Measurements from ENCODE around the gene ITGB5. TPM values are rescaled to one million over a fixed set of nuclear protein-coding genes. Genes with fewer than 3 reads are reported as not detected.
A peak's percentile ranks its signal among the peaks of the same experiment; 100 is the strongest.

Gene ITGB5
- total and polyA plus RNA-seq, 2 donors = 9.6 to 16.9 TPM

DNA sequence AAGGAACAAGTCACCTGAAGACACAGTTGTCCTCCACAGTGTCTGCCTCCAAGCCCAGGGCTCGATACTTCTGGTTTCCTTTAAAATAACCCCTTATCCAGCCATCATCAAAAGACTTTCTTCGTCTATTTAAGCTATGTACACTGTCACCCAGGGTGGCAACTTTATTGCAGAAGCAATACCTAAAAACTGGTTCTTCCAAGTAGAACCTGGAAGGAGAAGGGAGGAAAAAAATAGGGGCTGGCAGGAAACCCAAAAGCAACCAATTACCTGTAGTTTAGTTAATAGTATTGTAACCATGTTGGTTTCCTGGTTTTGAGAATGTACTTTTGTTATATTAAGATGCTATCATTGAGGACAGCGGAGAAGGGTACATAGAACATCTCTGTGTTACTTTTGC, 33.7 kb downstream of the ITGB5 start:
- Histone ChIP-seq H3K27me3 (ENCODE audit: control insufficient read depth in 2 of 2, insufficient read depth in 1 of 2, low read length in 1 of 2) (no peaks in the 10 kb centered on the region), H3K4me1 (ENCODE audit: control insufficient read depth in 2 of 2, insufficient read depth in 2 of 2, low read length in 2 of 2) (no peaks in the 10 kb centered on the region), H3K27ac (ENCODE audit: low read depth in 1 of 2, low read length in 1 of 2) (no peak overlapping the region), H3K9me3 (ENCODE audit: control insufficient read depth in 2 of 2, insufficient read depth in 1 of 2, low read length in 1 of 2) (no peaks in the 10 kb centered on the region), H3K4me3 (ENCODE audit: low read length in 2 of 2) (no peak overlapping the region), H3K36me3 (ENCODE audit: control insufficient read depth in 2 of 2, insufficient read depth in 2 of 2, low read length in 1 of 2) (no peaks in the 10 kb centered on the region)
- DNase-seq (ENCODE audit: low read depth in 6 of 9, low spot score in 9 of 9) = no peak
- 93% methylated on average over 3 of the region's 3 CpGs for WGBS

- Histone ChIP-seq H3K4me3 (ENCODE audit: low read length in 2 of 2) (no peak overlapping the region), H3K9me3 (ENCODE audit: control insufficient read depth in 2 of 2, insufficient read depth in 1 of 2, low read length in 1 of 2) (no peaks in the 10 kb centered on the region), H3K36me3 (ENCODE audit: control insufficient read depth in 2 of 2, insufficient read depth in 2 of 2, low read length in 1 of 2) (no peaks in the 10 kb centered on the region), H3K4me1 (ENCODE audit: control insufficient read depth in 2 of 2, insufficient read depth in 2 of 2, low read length in 2 of 2) (no peaks in the 10 kb centered on the region), H3K27me3 (ENCODE audit: control insufficient read depth in 2 of 2, insufficient read depth in 1 of 2, low read length in 1 of 2) (no peaks in the 10 kb centered on the region), H3K27ac (ENCODE audit: low read depth in 1 of 2, low read length in 1 of 2) (no peak overlapping the region)
- DNase-seq (ENCODE audit: low read depth in 6 of 9, low spot score in 9 of 9) = no peak
- 97% methylated on average over 12 of the region's 12 CpGs for WGBS
Measured at GRCh38 chr3:124851905-124852304, 35.3 kb downstream of the ITGB5 start.

- H3K36me3 ChIP-seq (ENCODE audit: control insufficient read depth in 2 of 2, insufficient read depth in 2 of 2, low read length in 1 of 2) = no peaks in the 10 kb centered on the region
- H3K27ac ChIP-seq (ENCODE audit: low read depth in 1 of 2, low read length in 1 of 2) = no peak overlapping the region
- H3K4me3 ChIP-seq (ENCODE audit: low read length in 2 of 2) = no peak overlapping the region
- no peaks in the 10 kb centered on the region for H3K9me3 ChIP-seq (ENCODE audit: control insufficient read depth in 2 of 2, insufficient read depth in 1 of 2, low read length in 1 of 2)
- no peak for DNase-seq (ENCODE audit: low read depth in 6 of 9, low spot score in 9 of 9)
- 92% methylated on average over 3 of the region's 3 CpGs for WGBS
- H3K27me3 ChIP-seq (ENCODE audit: control insufficient read depth in 2 of 2, insufficient read depth in 1 of 2, low read length in 1 of 2) = no peaks in the 10 kb centered on the region
- no peaks in the 10 kb centered on the region for H3K4me1 ChIP-seq (ENCODE audit: control insufficient read depth in 2 of 2, insufficient read depth in 2 of 2, low read length in 2 of 2)
Measured at GRCh38 chr3:124851136-124851535, 36.0 kb downstream of the ITGB5 start.

DNA sequence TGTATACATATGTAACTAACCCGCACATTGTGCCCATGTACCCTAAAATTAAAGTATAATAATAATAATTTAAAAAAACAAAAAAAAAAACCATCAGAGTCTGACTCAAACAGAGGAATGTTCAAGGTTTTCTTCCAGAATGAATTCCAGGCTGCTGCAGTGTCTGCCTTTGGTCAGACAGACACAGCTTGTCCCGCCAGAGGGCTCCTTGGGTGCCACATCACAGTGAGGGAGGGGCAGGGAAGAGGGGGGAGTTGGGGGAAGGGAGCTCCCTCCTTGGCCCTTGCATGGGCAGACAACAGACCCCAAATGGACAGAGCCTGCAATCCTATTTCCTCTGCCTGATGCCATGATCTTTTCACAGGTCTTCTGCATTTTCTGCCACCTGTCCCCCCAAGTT, 36.5 kb downstream of the ITGB5 start:
- no peaks in the 10 kb centered on the region for H3K9me3 ChIP-seq (ENCODE audit: control insufficient read depth in 2 of 2, insufficient read depth in 1 of 2, low read length in 1 of 2)
- no peak overlapping the region for H3K27ac ChIP-seq (ENCODE audit: low read depth in 1 of 2, low read length in 1 of 2)
- no peak overlapping the region for H3K4me3 ChIP-seq (ENCODE audit: low read length in 2 of 2)
- H3K36me3 ChIP-seq (ENCODE audit: control insufficient read depth in 2 of 2, insufficient read depth in 2 of 2, low read length in 1 of 2) = no peaks in the 10 kb centered on the region
- WGBS = 94% methylated on average over 2 of the region's 2 CpGs
- no peak for DNase-seq (ENCODE audit: low read depth in 6 of 9, low spot score in 9 of 9)
- no peaks in the 10 kb centered on the region for H3K4me1 ChIP-seq (ENCODE audit: control insufficient read depth in 2 of 2, insufficient read depth in 2 of 2, low read length in 2 of 2)
- H3K27me3 ChIP-seq (ENCODE audit: control insufficient read depth in 2 of 2, insufficient read depth in 1 of 2, low read length in 1 of 2) = no peaks in the 10 kb centered on the region

DNA sequence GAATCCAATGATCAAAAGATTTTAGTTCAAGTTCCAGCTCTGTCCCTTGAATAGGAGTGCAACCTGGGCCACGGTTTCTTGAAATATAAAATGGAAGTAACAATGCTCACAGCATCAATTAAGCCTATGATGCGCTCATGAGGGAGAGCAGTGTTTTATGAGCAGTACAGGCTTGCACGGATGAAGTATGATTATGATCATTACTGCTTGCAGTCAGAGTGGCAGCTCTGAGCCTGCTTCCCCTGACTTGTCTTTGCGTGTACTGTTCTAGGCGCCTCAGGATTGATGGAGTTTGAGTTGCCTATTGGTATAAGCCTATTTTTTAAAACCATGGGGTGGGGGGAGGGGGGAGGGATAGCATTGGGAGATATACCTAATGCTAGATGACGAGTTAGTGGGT, 37.0 kb downstream of the ITGB5 start:
- Histone ChIP-seq H3K9me3 (ENCODE audit: control insufficient read depth in 2 of 2, insufficient read depth in 1 of 2, low read length in 1 of 2) (no peaks in the 10 kb centered on the region), H3K36me3 (ENCODE audit: control insufficient read depth in 2 of 2, insufficient read depth in 2 of 2, low read length in 1 of 2) (no peaks in the 10 kb centered on the region), H3K4me3 (ENCODE audit: low read length in 2 of 2) (no peak overlapping the region), H3K27me3 (ENCODE audit: control insufficient read depth in 2 of 2, insufficient read depth in 1 of 2, low read length in 1 of 2) (no peaks in the 10 kb centered on the region), H3K4me1 (ENCODE audit: control insufficient read depth in 2 of 2, insufficient read depth in 2 of 2, low read length in 2 of 2) (no peaks in the 10 kb centered on the region), H3K27ac (ENCODE audit: low read depth in 1 of 2, low read length in 1 of 2) (no peak overlapping the region)
- WGBS = 92% methylated on average over 6 of the region's 6 CpGs
- no peak for DNase-seq (ENCODE audit: low read depth in 6 of 9, low spot score in 9 of 9)

GRCh38 chr3:124848300-124848699, 38.9 kb downstream of the ITGB5 start:
- DNase-seq (ENCODE audit: low read depth in 6 of 9, low spot score in 9 of 9) = no peak
- WGBS = 98% methylated on average over 9 of the region's 9 CpGs
- no peaks in the 10 kb centered on the region for H3K27me3 ChIP-seq (ENCODE audit: control insufficient read depth in 2 of 2, insufficient read depth in 1 of 2, low read length in 1 of 2)
- H3K4me1 ChIP-seq (ENCODE audit: control insufficient read depth in 2 of 2, insufficient read depth in 2 of 2, low read length in 2 of 2) = no peaks in the 10 kb centered on the region
- no peak overlapping the region for H3K4me3 ChIP-seq (ENCODE audit: low read length in 2 of 2)
- no peaks in the 10 kb centered on the region for H3K36me3 ChIP-seq (ENCODE audit: control insufficient read depth in 2 of 2, insufficient read depth in 2 of 2, low read length in 1 of 2)
- H3K9me3 ChIP-seq (ENCODE audit: control insufficient read depth in 2 of 2, insufficient read depth in 1 of 2, low read length in 1 of 2) = no peaks in the 10 kb centered on the region
- H3K27ac ChIP-seq (ENCODE audit: low read depth in 1 of 2, low read length in 1 of 2) = no peak overlapping the region

GRCh38 chr3:124847863-124848262, 39.3 kb downstream of the ITGB5 start:
- WGBS = 95% methylated on average over 2 of the region's 2 CpGs
- Histone ChIP-seq H3K27ac (ENCODE audit: low read depth in 1 of 2, low read length in 1 of 2) (no peak overlapping the region), H3K4me1 (ENCODE audit: control insufficient read depth in 2 of 2, insufficient read depth in 2 of 2, low read length in 2 of 2) (no peaks in the 10 kb centered on the region), H3K27me3 (ENCODE audit: control insufficient read depth in 2 of 2, insufficient read depth in 1 of 2, low read length in 1 of 2) (no peaks in the 10 kb centered on the region), H3K36me3 (ENCODE audit: control insufficient read depth in 2 of 2, insufficient read depth in 2 of 2, low read length in 1 of 2) (no peaks in the 10 kb centered on the region), H3K9me3 (ENCODE audit: control insufficient read depth in 2 of 2, insufficient read depth in 1 of 2, low read length in 1 of 2) (no peaks in the 10 kb centered on the region), H3K4me3 (ENCODE audit: low read length in 2 of 2) (no peak overlapping the region)
- DNase-seq (ENCODE audit: low read depth in 6 of 9, low spot score in 9 of 9) = no peak

DNA sequence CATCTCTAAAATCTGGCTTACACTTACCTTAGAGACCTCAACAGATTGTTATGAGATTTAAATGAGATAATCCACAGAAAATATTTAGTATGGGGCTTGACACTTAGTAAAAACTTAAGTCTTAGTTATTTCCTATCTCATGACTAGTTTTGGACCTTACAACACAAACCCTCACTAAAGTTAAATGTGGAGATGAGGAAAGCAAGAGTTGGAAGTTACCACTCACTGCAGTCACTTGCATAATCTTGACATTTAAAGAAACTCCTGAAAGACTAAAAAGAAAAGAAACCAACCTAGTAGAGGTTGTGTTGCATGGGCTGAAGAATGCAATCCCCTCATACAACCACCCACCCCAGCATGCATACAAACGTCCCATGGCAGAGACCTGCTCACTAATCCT, 40.1 kb downstream of the ITGB5 start:
- no peaks in the 10 kb centered on the region for H3K36me3 ChIP-seq (ENCODE audit: control insufficient read depth in 2 of 2, insufficient read depth in 2 of 2, low read length in 1 of 2)

DNA sequence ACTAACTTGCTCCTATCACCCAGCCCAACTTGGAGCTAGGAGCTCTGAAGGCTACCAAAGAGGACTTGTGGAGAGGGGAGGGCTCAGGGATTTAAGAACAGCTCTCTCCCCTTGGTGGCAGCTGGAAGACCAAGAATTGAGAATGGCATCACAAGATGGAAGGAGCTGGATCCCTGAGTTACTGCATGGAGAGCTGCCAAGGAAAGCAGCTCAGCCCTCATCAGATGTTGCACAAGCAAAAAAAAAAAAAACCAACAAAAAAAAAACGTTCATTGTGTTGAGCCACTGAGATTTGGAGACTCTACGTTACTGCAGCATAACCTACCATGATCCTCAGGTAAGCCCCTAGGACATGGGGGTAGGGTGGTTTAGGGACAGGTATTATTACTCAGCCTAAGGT, 41.0 kb downstream of the ITGB5 start:
- no peak overlapping the region for H3K4me3 ChIP-seq (ENCODE audit: low read length in 2 of 2)
- H3K4me1 ChIP-seq (ENCODE audit: control insufficient read depth in 2 of 2, insufficient read depth in 2 of 2, low read length in 2 of 2) = no peaks in the 10 kb centered on the region
- WGBS = 84% methylated on average over 2 of the region's 2 CpGs
- DNase-seq (ENCODE audit: low read depth in 6 of 9, low spot score in 9 of 9) = no peak
- no peaks in the 10 kb centered on the region for H3K27me3 ChIP-seq (ENCODE audit: control insufficient read depth in 2 of 2, insufficient read depth in 1 of 2, low read length in 1 of 2)
- no peaks in the 10 kb centered on the region for H3K9me3 ChIP-seq (ENCODE audit: control insufficient read depth in 2 of 2, insufficient read depth in 1 of 2, low read length in 1 of 2)
- no peak overlapping the region for H3K27ac ChIP-seq (ENCODE audit: low read depth in 1 of 2, low read length in 1 of 2)
- H3K36me3 ChIP-seq (ENCODE audit: control insufficient read depth in 2 of 2, insufficient read depth in 2 of 2, low read length in 1 of 2) = no peaks in the 10 kb centered on the region

More for the DNA sequence above, 40.1 kb downstream of the ITGB5 start:
- no peak overlapping the region for H3K27ac ChIP-seq (ENCODE audit: low read depth in 1 of 2, low read length in 1 of 2)
- no peaks in the 10 kb centered on the region for H3K4me1 ChIP-seq (ENCODE audit: control insufficient read depth in 2 of 2, insufficient read depth in 2 of 2, low read length in 2 of 2)
- H3K4me3 ChIP-seq (ENCODE audit: low read length in 2 of 2) = no peak overlapping the region
- no peak for DNase-seq (ENCODE audit: low read depth in 6 of 9, low spot score in 9 of 9)
- H3K9me3 ChIP-seq (ENCODE audit: control insufficient read depth in 2 of 2, insufficient read depth in 1 of 2, low read length in 1 of 2) = no peaks in the 10 kb centered on the region
- no peaks in the 10 kb centered on the region for H3K27me3 ChIP-seq (ENCODE audit: control insufficient read depth in 2 of 2, insufficient read depth in 1 of 2, low read length in 1 of 2)
- 92% methylated on average over 1 of the region's 1 CpG for WGBS

DNA sequence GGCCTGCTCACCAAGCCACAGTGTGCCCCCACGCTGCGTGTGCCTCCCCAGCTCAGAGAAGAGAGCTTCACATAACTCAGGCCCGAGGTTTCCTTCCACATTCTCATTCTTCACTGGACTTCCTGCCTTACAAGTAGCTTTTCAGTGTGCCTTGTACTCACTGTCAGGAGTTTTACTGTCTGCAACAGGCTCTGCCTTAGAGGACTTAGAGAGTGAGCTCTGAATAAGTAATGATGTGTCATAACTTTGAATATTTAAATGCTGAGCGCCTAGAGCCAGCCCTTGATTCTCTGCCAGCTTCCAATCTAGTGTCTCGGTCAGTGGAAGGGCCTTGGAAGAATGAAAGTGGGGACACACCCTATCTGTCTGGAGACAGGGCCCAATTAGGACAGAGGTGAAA, 41.8 kb downstream of the ITGB5 start:
- 77% methylated on average over 5 of the region's 5 CpGs for WGBS
- Histone ChIP-seq H3K36me3 (ENCODE audit: control insufficient read depth in 2 of 2, insufficient read depth in 2 of 2, low read length in 1 of 2) (no peaks in the 10 kb centered on the region), H3K27ac (ENCODE audit: low read depth in 1 of 2, low read length in 1 of 2) (peak overlapping the region in 1 of 2 donors; percentile 6), H3K9me3 (ENCODE audit: control insufficient read depth in 2 of 2, insufficient read depth in 1 of 2, low read length in 1 of 2) (no peaks in the 10 kb centered on the region), H3K4me3 (ENCODE audit: low read length in 2 of 2) (no peak overlapping the region), H3K4me1 (ENCODE audit: control insufficient read depth in 2 of 2, insufficient read depth in 2 of 2, low read length in 2 of 2) (no peaks in the 10 kb centered on the region), H3K27me3 (ENCODE audit: control insufficient read depth in 2 of 2, insufficient read depth in 1 of 2, low read length in 1 of 2) (no peaks in the 10 kb centered on the region)
- no peak for DNase-seq (ENCODE audit: low read depth in 6 of 9, low spot score in 9 of 9)

Data from thymus (tissue), 11 donors.